ENCODE measurements around the gene CASP2. TPM values are rescaled to one million over a fixed set of nuclear protein-coding genes. Genes with fewer than 3 reads are reported as not detected.

CASP2 gene
- total and polyA plus RNA-seq, 2 of the 8 experiments (the other 6 are each of a cell fraction or from before 2014, with no cell fraction given), result 23.7 to 35.3 TPM

DNA sequence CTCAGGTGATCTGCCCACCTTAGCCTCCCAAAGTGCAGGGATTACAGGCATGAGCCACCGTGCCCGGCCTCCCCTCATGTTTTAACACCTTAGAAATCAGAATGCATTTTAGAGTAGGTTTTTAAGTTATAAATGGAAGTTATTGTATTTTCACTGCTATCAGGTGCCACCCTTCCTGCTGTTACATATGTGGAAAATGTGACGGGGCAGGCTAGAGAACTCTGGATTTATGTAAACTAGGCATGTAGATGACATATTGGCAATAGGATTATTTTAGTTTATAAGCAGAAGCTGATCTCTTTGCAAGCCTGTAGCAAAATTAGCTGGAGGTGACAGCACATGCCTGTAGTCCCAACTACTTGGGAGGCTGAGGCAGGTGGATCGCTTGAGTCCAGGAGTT, 2.1 kb downstream of the CASP2 start:
- Histone ChIP-seq H2BK20ac (ENCODE audit: low read length) (no peak overlapping the region), H3K56ac (replicated peaks; ENCODE audit: insufficient read length, low read depth, low read length) (no peak overlapping the region), H4K5ac (ENCODE audit: insufficient read length, low read depth, low read length) (no peak overlapping the region), H3K27me3 (replicated peaks in 1 of 4; ENCODE audit: control insufficient read depth in 3 of 4, extremely low read depth in 1 of 4, insufficient read depth in 3 of 4, low read length in 3 of 4) (peaks cover 10 to 21% (median 20%) of the 10 kb centered on the region in 4 experiments), H4K8ac (ENCODE audit: extremely low read depth, insufficient read depth, low read length) (no peak overlapping the region), H3K4me3 (ENCODE audit: extremely low read depth in 1 of 4, insufficient read depth in 2 of 4, low read depth in 3 of 4, low read length in 4 of 4) (no peak overlapping the region), H2AK5ac (ENCODE audit: low read depth, low read length) (no peak overlapping the region), H2BK12ac (ENCODE audit: low read depth, low read length) (no peak overlapping the region), H4K20me1 (replicated peaks in 1 of 2; ENCODE audit: control insufficient read depth in 1 of 2, insufficient read depth in 2 of 2, low read length in 2 of 2) (peaks cover 0 to 2% of the 10 kb centered on the region in 2 experiments), H2BK15ac (ENCODE audit: low read length) (no peak overlapping the region), H4K91ac (replicated peaks; ENCODE audit: insufficient read length, low read length) (no peak overlapping the region), H3K4me2 (ENCODE audit: insufficient read depth in 1 of 2, low read depth in 2 of 2, low read length in 2 of 2) (peak overlapping the region; percentile 14 to 97; a peak in 2 of 4 replicates), H2AFZ (ENCODE audit: low read length) (no peak overlapping the region), H3K23me2 (ENCODE audit: low read depth, low read length) (peaks cover 5% of the 10 kb centered on the region; the same call in 1 of the 2 replicates), H3K14ac (ENCODE audit: insufficient read length) (no peak overlapping the region), H3K4ac (replicated peaks; ENCODE audit: insufficient read length, low read depth, low read length) (no peak overlapping the region), H3K79me2 (ENCODE audit: control insufficient read depth in 1 of 2, insufficient read depth in 2 of 2, low read length in 2 of 2) (peaks cover 0 to 36% of the 10 kb centered on the region in 2 experiments; a peak in 3 of 4 replicates), H3K27ac (ENCODE audit: low read depth, low read length) (no peak overlapping the region), H3K23ac (ENCODE audit: insufficient read length) (no peak overlapping the region), H3K4me1 (replicated peaks in 1 of 4; ENCODE audit: control insufficient read depth in 3 of 4, insufficient read depth in 4 of 4, low read length in 3 of 4) (peaks cover 0 to 5% (median under 1%) of the 10 kb centered on the region in 4 experiments; a peak in 3 of 7 replicates), H3K18ac (ENCODE audit: extremely low read depth, low read length) (no peak overlapping the region), H2BK5ac (ENCODE audit: low read depth, low read length) (no peak overlapping the region), H2BK120ac (replicated peaks; ENCODE audit: low read depth, low read length) (no peak overlapping the region), H3K9ac (replicated peaks in 1 of 4; ENCODE audit: extremely low read depth in 1 of 4, low read depth in 3 of 4, low read length in 3 of 4) (no peak overlapping the region; a peak in 1 of 7 replicates), H3K36me3 (ENCODE audit: control insufficient read depth in 2 of 4, insufficient read depth in 4 of 4, low read length in 3 of 4) (peaks cover 20 to 45% (median 35%) of the 10 kb centered on the region in 4 experiments), H3K79me1 (ENCODE audit: low read depth, low read length) (peaks cover 3% of the 10 kb centered on the region), H3K9me3 (ENCODE audit: insufficient read depth in 2 of 2, low read depth in 1 of 2, low read length in 1 of 2) (peaks cover 6 to 13% of the 10 kb centered on the region in 2 experiments)
- WGBS, 2 experiments (ENCODE audit: extremely low coverage in 1 of 2, insufficient coverage in 1 of 2, insufficient read length in 1 of 2, insufficient replicate concordance in 2 of 2, low coverage in 1 of 2, low lambda C conversion rate in 2 of 2, missing lambda C conversion rate in 1 of 2), result 90% methylated on average over 4 of the region's 4 CpGs; no CpG with 5 or more reads in 1 of the 2 experiments
- ChIA-PET CTCF (ENCODE audit: partially characterized antibody) (interaction anchor here (0.6 to 9.1 kb wide), 3 partner anchors 10 to 18 kb away, joined by 3 to 85 read pairs (median 32); no protein-coding TSS in a partner anchor), POLR2A (ENCODE audit: partially characterized antibody) (interaction anchor here (0.7 to 2.0 kb wide), 4 partner anchors 9 to 102 kb away, joined by 3 to 10 read pairs (median 3); no protein-coding TSS in a partner anchor)
- FAIRE-seq (no peak), DNase-seq (ENCODE audit: low read depth in 1 of 2, low spot score in 2 of 2) (no peak)
- TF ChIP-seq JUND (IDR thresholded peaks at IDR 0.05; ENCODE audit: low read length) (no peak), TAF7 (optimal IDR thresholded peaks at IDR 0.05; ENCODE audit: borderline replicate concordance, low read depth, low read length) (no peak), SIN3A (conservative IDR thresholded peaks at IDR 0.05 in 1 of 2, IDR thresholded peaks at IDR 0.05 in 1 of 2; ENCODE audit: low read depth in 1 of 2, low read length in 2 of 2) (no peak), SIRT6 (IDR thresholded peaks at IDR 0.05; ENCODE audit: low read length) (no peak), SUZ12 (IDR thresholded peaks at IDR 0.05; ENCODE audit: low read length) (no peak), YY1 (IDR thresholded peaks at IDR 0.05; ENCODE audit: low read depth, low read length) (no peak), KDM4A (IDR thresholded peaks at IDR 0.05; ENCODE audit: low read depth, low read length, severe bottlenecking) (no peak), EZH2 (IDR thresholded peaks at IDR 0.05; ENCODE audit: low read depth, low read length, severe bottlenecking) (no peak), SP2 (IDR thresholded peaks at IDR 0.05; ENCODE audit: low read length) (no peak), MAFK (IDR thresholded peaks at IDR 0.05; ENCODE audit: low read depth, low read length) (no peak)
- TF ChIP-seq, protein P1, sequence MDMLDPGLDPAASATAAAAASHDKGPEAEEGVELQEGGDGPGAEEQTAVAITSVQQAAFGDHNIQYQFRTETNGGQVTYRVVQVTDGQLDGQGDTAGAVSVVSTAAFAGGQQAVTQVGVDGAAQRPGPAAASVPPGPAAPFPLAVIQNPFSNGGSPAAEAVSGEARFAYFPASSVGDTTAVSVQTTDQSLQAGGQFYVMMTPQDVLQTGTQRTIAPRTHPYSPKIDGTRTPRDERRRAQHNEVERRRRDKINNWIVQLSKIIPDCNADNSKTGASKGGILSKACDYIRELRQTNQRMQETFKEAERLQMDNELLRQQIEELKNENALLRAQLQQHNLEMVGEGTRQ (IDR thresholded peaks at IDR 0.05; ENCODE audit: low read length), result no peak
- TF ChIP-seq, protein P2, sequence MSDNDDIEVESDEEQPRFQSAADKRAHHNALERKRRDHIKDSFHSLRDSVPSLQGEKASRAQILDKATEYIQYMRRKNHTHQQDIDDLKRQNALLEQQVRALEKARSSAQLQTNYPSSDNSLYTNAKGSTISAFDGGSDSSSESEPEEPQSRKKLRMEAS (IDR thresholded peaks at IDR 0.05), result no peak

Data from H1 (cell line).